Fibroblast of skin of right quadriceps (primary cell): ENCODE measurements around the gene NRG4.
"Not testable (repeated sequence)": the region's sequence is repeated elsewhere in the genome, so short reads cannot be mapped to it uniquely, and the experiment has no call there.

Source experiments
- DNase-seq: peaks from one replicate; pipeline ENCODE4 v3.0.0-alpha.2; 2013

The NRG4 gene

DNA sequence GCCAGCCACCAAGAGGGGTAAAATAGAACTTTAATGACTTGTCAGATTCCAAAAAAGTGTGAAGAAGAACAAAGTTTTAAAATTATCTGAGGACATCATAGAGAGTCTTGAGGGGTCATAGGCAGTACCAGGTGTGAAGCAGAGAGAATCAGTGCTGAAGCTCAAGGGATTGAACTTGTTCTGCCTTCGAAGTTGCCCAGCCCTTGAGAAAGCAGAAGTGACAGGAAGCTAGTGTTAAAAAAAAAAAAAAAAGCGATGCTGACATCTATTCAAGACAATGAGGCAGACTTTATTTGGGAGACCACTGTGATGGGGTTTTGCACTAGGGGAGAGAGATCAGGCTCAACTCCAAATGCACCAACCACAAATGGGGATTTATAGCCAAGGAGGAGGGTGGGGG is 86.8 kb downstream of the NRG4 start:
- DNase-seq, result no peak

DNA sequence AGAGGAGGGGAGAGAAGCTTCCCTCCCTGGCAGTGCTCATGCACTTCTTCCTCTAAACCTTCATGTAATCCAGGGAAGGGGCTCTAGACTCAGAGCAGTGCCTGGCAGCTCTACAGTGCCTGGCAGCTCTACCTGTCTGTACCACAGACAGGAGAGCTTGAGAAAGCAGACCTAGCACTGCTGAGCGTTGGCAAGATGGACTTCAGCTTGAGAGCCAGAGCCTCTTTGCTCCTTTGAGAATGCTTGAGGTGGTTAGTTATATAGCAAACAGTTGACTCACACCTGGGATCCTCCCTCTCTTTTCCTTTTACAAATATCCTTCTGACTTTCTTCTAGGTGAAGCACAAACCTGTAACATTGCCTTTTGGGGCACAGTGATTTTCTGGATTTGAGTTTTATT is 87.6 kb downstream of the NRG4 start:
- DNase-seq, result no peak

DNA sequence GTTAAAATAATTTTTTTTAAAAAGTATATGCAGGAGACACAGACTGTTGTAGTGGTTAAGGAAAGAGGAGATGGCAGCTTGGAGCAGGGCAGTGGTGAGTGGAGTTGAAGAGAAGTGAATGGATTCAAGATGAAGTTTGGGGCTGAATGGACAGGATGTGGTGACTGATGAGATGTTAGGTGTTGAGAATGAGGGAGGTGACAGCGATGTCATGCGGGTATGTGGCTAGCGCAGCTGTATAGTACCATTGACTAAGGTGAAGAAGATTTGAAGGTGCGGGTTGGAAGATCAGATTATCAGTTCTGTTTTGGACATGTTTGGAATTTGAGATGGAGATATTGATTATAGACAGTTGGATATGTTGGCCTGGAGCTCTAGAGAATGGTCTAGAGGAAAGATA is 88.5 kb downstream of the NRG4 start:
- no peak for DNase-seq

DNA sequence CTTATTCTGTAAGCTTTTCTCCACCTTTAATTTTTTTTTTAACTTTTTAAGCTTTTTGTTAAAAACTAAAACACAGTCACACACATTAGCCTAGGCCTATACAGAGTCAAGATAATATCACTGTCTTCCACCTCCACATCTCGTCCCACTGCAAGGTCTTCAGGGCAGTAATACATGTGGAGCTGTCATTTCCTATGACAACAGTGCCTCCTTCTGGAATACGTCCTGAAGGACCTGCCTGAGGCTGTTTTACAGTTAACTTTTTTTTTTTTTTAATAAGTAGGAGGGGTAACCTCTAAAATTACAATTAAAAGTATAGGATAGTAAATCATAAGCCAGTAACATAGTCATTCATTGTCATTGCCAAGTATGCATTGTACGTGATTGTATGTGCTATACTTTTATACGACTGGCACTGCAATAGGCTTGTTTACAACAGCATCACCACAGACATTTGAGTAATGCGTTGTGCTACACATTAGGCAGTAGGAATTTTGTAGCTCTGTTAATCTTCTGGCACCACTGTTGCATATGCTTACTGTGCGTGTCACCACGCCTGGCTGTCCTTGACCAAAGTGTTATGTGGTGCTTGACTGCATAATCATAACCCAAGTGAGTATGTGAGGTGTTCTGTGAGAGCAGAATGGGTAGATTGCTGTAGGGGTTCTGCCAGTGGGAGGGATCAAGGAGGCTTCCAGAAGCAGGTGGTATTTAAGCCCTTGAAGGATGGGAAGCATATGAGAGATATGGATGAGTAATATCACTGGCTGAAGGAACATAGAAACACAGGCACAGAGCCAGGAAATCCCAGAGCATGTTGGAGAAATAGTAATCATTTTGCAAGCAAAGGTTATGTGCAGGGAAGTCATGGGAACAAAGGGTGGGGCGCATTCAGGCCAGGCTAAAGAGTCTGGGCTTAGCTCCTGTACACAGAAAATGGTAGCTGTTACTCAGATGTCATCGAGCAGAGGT is 90.2 kb downstream of the NRG4 start:
- peak; percentile 73 for DNase-seq

DNA sequence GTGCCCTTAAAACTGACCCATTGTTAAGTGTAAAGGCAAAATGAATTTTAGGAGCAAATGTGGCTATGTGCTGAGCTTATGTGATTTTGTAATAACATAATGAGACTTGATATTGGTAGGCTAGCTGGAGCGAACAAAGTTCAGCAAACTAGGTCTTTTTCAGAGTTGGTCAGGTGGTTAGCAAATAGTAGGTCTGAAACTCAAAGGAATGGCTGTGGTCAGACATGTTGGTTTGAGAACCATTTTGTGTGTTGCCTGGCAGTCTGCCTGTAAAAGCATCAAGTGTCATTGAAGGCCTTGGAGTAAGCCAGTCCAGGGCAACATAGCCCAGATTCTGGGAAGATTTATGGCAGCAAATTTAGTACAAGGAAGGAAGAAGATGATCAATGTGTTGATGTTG is 92.1 kb downstream of the NRG4 start:
- DNase-seq, result no peak

DNA sequence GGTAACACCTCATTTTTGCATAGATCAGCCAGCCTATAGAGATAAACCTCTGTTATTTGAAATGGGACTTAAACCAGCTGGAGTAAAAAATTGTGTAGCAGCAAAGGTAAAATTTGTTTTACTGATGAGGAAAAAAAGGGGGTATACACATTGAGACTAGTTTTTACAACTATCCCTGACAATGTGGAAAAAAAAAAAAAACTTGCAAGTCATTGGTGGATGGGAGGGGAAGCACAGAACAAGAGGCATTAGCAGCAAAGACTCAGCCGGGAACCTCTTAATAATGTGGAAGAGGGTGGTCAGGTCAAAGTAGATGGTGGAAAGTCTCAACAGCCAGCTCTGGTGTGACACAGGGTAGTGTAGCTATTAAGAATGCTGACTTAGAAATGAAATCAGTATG is 94.1 kb downstream of the NRG4 start:
- DNase-seq, result no peak

DNA sequence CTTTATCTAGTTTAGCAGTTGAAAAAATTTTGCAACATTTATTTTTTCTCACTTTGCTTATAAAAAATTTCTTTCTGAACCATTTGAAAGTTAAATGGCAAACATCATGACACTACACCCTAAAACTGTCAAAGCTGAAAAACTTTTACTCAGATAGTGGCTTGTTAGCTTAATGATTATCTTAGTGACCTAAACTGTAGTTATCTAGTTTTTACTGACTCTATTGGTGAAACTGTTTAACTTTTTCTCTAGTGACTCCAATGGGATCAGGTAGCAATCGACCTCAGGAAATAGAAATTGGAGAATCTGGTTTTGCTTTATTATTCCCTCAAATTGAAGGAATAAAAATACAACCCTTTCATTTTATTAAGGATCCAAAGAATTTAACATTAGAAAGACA is 95.2 kb downstream of the NRG4 start:
- DNase-seq, result no peak

DNA sequence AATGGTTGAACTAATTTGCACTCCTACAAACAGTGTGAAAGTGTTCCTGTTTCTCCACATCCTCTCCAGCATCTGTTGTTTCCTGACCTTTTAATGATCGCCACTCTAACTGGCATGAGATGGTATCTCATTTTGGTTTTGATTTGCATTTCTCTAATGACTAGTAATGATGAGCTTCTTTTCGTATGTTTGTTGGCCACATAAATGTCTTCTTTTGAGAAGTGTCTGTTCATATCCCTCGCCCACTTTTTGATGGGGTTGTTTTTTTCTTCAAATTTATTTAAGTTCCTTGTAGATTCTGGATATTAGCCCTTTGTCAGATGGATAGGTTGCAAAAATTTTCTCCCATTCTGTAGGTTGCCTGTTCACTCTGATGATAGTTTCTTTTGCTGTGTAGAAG is 101.9 kb downstream of the NRG4 start:
- not testable (repeated sequence) for DNase-seq

DNA sequence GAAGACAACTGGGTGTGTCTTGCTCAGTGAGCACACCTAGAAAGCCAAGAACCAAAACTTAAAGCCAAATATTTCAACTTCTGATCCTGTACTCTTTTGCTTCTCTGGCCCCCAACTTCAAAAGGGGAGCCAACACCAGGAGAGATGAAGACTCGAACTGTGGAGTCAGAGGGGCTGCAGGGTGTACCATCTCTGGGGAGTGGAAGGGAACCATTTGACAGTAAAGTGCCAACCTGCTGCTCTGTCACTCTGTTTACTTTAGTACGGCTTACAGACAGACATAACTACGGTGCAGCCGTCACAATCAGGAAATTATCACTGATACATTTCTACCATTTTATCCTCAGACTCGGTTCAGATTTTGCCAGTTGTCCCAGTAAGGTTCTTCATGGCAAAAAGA is 107.0 kb downstream of the NRG4 start:
- DNase-seq, result no peak

DNA sequence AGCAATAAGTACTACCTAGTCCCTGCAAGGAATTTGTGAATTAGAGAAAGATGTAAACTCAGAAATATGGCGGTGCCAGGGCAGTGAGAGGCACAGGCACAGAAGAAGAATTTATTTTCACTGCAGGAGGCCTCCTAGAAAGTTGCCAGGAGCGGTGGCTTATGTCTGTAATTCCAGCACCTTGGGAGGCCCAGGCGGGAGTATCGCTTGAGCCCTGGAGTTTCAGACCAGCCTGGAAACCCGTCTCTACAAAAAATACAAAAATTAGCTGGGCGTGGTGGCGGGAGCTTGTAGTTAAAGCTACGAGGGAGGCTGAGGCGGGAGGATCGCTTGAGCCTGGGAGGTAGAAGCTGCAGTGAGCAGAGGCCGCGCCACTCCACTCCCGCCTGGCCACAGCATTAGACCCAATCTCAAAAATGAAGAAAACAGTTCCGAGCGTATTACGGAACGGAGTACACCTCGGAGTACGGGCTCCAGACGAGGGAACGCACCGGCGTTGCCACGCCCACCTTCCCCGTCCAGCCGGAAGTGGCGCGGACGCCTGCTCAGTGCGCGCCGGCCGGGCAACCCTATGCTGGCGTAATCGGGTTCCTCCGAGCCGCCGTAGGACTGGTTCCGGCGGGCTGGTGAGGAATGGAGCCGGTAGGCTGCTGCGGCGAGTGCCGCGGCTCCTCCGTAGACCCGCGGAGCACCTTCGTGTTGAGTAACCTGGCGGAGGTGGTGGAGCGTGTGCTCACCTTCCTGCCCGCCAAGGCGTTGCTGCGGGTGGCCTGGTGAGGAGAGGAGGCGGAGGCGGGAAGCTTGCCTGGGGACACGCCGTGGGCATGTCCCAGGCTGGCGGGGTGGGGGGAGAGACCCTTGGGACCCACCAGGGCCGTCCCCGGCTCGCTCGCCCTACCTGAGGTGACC is 108.6 kb downstream of the NRG4 start, which contains the start of gene FBXO22:
TSS of gene FBXO22 (plus strand) at position 548 of the 909 bp plus-strand sequence. CDS start at position 634, 86 bp downstream.
- DNase-seq, result peak; percentile 90

DNA sequence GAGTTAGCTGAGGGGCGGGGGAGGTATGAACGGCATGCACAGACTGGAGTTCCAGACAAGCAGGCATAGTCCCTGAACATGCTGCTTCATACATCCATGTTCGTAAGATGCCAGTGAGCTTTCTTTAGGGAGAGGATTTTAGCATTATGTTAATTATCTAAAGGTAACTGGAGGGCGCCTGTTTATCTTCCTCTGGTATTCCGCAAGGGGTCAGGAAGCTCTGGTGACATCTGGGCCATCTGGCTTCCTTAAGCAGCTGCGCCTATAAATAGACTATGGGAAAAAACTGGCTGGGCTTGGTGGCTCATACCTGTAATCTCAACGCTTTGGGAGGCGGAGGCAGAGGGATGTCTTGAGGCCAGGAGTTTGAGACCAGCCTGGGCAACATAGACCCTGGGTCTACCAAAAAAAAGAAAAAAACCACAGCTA is 110.1 kb downstream of the NRG4 start:
- peak; percentile 11 for DNase-seq

DNA sequence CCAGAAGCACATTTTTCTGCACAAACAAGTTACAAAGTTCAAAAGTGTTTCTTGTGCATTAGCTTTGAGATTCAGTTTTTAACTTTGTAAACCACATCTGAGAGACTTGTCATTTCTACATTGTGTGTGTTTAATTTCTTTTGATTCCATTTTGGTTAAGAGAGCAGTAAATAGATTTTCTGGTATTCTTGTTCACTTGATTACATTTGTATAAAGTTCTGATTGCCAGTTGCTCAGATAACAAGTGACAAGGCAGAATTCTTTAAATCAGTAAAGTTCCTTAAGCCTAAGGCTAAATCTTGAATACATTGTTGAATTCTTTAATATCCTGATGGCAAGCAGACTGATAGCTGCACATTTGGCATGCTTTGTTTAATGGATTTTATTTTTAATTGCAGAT is 111.6 kb downstream of the NRG4 start:
- DNase-seq, result no peak

DNA sequence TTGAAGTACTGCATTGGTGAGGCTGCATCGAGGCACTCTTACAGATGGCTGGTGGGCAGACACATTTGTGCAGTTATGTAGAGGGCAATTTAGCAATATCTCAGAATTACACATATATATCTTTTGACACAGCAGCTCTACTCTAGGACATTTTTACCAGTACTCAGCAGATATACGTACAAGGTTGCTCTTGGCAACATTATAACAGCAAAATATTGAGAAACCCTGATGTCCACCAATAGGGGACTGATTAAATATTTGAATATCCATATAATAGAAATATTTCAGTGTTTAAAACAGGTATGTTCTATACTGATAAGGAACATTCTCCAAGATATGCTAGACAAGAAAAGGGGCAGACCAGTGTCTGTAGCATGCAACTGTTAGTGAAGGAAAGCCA is 116.5 kb downstream of the NRG4 start:
- DNase-seq, result no peak

DNA sequence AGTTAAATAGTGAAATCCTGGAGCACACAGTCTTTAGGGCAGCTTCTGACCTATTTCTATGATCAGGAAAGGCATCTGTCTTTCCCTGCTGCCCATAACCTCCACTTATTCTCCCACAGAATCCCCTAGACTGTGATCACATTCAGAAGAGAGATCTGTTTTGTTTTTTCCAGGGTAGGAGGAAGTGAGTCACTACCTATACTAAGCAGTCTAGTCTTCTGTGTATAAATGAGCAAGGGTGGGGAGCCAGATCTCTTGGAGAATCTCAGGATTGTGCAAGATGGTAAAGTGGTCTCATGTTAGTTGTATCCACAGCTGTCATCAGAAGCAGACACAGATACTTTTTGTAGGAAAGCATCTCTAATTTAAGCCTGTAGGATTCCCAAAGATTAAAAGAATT is 120.3 kb downstream of the NRG4 start:
- DNase-seq, result peak; percentile 90
